Hepatocyte (in vitro differentiated cells): ENCODE measurements around the gene TRAF5.

Experiments
- EZH2 ChIP-seq: fragments of 200-600 bp; sonication (generic); IDR thresholded peaks from 2 replicates; pipeline ENCODE4 v1.6.1; 2016; ENCODE audit warnings: antibody characterized with exemption, mild to moderate bottlenecking, borderline replicate concordance
- EZH2phosphoT487 ChIP-seq: fragments of 200-600 bp; sonication (generic); IDR thresholded peaks from one replicate; pipeline ENCODE4 v1.6.1; 2018; ENCODE audit warnings: antibody characterized with exemption, mild to moderate bottlenecking, low read depth, moderate library complexity; ENCODE audit not compliant: unreplicated experiment, severe bottlenecking
- TF ChIP-seq, protein P1 (sequence below): fragments of 200-600 bp; sonication (generic); IDR thresholded peaks from 2 replicates; pipeline ENCODE4 v1.5.1; 2016; ENCODE audit warnings: antibody characterized with exemption, mild to moderate bottlenecking; ENCODE audit not compliant: poor library complexity

DNA sequence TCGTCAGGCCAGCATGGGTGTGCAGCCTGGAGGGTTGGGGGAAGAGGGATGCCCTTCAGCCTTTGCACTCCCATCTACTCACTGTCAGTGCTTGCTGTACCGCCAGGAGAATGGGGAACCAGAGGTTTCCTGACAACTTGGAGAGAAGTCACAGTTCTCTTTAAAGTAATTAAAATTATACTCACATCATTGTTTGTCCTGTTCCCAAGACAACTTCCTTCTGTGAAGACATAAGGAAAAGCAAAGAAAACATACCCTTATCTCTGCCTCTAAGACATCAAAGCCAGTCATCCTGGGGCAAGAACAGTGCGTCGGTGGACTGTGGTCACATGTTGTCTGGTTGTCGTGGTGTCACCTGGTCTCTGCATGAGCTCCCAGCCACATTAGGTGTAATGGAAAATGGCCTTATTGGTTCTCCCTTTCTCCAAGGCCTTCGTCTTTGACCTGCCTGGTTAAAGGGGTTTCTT lies 17.6 kb downstream of the TRAF5 start:
- TF ChIP-seq, protein P1, sequence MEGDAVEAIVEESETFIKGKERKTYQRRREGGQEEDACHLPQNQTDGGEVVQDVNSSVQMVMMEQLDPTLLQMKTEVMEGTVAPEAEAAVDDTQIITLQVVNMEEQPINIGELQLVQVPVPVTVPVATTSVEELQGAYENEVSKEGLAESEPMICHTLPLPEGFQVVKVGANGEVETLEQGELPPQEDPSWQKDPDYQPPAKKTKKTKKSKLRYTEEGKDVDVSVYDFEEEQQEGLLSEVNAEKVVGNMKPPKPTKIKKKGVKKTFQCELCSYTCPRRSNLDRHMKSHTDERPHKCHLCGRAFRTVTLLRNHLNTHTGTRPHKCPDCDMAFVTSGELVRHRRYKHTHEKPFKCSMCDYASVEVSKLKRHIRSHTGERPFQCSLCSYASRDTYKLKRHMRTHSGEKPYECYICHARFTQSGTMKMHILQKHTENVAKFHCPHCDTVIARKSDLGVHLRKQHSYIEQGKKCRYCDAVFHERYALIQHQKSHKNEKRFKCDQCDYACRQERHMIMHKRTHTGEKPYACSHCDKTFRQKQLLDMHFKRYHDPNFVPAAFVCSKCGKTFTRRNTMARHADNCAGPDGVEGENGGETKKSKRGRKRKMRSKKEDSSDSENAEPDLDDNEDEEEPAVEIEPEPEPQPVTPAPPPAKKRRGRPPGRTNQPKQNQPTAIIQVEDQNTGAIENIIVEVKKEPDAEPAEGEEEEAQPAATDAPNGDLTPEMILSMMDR = no peak
- TF ChIP-seq EZH2 (no peak), EZH2phosphoT487 (no peak)
